Measurements from ENCODE around the gene PCDH17.

The PCDH17 gene

DNA sequence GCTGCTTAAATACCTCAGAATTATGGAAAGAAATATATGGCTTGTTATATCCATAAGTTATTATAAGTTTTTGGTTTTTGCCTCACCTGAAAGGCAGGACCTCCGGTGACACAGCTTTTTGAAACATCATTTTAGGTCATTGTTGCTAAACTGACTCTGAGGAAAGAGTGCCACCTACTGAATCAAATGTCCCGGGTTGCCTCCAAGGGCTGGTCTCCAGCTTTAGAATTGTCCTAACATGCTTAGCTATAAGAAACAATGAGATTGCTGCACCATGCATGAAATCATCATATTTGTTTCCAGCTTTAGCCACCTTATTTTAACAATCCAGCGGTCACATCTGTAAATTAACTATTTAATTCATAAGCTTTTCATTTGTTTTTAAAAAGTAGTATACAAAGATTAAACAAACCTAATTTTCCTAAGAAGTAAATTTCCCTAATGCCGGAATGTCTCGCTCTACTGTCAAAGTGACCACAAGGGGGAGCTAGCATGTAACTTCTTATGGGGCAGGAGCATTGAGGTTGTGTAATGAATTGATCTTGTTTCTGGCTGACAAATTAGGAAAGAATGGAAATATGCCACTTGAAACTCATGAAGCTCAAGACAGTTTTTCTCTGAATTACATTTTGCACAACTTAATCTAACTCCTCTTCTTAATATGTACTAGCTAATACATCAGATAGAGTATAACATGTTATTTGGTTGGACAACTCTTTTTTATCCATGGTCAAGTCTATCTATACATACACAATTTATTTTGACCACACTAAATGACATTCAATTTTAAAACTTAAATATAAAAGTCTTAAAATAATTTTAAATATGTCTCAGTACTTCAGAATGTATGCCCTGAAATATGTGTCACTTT lies 6.7 kb upstream of the PCDH17 start:
- peak overlapping the region; percentile 50 for H3K4me2 ChIP-seq (ENCODE audit: low read length)
- no peaks in the 10 kb centered on the region for H3K9me3 ChIP-seq (ENCODE audit: insufficient read depth, low read length)
- H3K36me3 ChIP-seq (replicated peaks; ENCODE audit: low read depth, low read length), result no peaks in the 10 kb centered on the region
- H2AFZ ChIP-seq (ENCODE audit: low read depth, low read length), result peak overlapping the region; percentile 37; the same call in 1 of the 2 replicates
- peak overlapping the region; percentile 34 for H3K4me3 ChIP-seq (ENCODE audit: low read length)
- H3K9ac ChIP-seq (ENCODE audit: low read length), result no peak overlapping the region
- no peaks in the 10 kb centered on the region for H4K20me1 ChIP-seq (ENCODE audit: insufficient read depth, low read length)
- no peaks in the 10 kb centered on the region for H3K27me3 ChIP-seq (ENCODE audit: low read depth, low read length)
- TF ChIP-seq, protein P1, sequence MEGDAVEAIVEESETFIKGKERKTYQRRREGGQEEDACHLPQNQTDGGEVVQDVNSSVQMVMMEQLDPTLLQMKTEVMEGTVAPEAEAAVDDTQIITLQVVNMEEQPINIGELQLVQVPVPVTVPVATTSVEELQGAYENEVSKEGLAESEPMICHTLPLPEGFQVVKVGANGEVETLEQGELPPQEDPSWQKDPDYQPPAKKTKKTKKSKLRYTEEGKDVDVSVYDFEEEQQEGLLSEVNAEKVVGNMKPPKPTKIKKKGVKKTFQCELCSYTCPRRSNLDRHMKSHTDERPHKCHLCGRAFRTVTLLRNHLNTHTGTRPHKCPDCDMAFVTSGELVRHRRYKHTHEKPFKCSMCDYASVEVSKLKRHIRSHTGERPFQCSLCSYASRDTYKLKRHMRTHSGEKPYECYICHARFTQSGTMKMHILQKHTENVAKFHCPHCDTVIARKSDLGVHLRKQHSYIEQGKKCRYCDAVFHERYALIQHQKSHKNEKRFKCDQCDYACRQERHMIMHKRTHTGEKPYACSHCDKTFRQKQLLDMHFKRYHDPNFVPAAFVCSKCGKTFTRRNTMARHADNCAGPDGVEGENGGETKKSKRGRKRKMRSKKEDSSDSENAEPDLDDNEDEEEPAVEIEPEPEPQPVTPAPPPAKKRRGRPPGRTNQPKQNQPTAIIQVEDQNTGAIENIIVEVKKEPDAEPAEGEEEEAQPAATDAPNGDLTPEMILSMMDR (IDR thresholded peaks at IDR 0.05; ENCODE audit: low read depth, low read length), result peak; percentile 94
- TF ChIP-seq EZH2phosphoT487 (IDR thresholded peaks at IDR 0.05; ENCODE audit: low read depth), result no peak
- H3K4me1 ChIP-seq (ENCODE audit: low read length), result peaks cover 9% of the 10 kb centered on the region
- H3K27ac ChIP-seq (ENCODE audit: low read length), result no peak overlapping the region
- no peaks in the 10 kb centered on the region for H3K79me2 ChIP-seq (ENCODE audit: low read length)

DNA sequence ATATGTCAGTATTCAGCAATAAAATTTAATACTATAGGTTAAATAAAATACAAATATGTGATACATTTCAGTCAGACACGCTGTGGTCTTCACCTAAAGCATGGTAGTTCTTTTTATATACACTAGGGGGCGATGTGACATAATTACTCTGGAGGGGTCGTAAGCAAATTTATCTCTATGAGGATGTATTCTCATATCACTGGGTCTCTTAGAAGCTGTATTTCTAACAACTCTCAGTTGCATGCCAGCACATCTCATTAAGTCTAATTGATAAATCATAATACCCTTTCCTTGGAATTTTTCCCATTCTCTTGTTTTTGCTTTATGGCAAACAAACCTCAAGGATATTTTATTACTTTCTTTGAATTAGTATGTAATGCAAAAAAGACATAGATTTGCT lies 3.9 kb upstream of the PCDH17 start:
- Histone ChIP-seq H2AFZ (ENCODE audit: low read depth, low read length) (peak overlapping the region; percentile 60; the same call in 1 of the 2 replicates), H3K9me3 (ENCODE audit: insufficient read depth, low read length) (peaks cover 9% of the 10 kb centered on the region), H3K36me3 (replicated peaks; ENCODE audit: low read depth, low read length) (no peaks in the 10 kb centered on the region), H3K4me2 (ENCODE audit: low read length) (no peak overlapping the region), H3K27ac (ENCODE audit: low read length) (no peak overlapping the region), H4K20me1 (ENCODE audit: insufficient read depth, low read length) (no peaks in the 10 kb centered on the region), H3K9ac (ENCODE audit: low read length) (no peak overlapping the region), H3K4me3 (ENCODE audit: low read length) (no peak overlapping the region), H3K79me2 (ENCODE audit: low read length) (no peaks in the 10 kb centered on the region), H3K27me3 (ENCODE audit: low read depth, low read length) (no peaks in the 10 kb centered on the region), H3K4me1 (ENCODE audit: low read length) (peaks cover 9% of the 10 kb centered on the region)
- TF ChIP-seq, protein P1 (IDR thresholded peaks at IDR 0.05; ENCODE audit: low read depth, low read length), result peak; percentile 81
- no peak for TF ChIP-seq EZH2phosphoT487 (IDR thresholded peaks at IDR 0.05; ENCODE audit: low read depth)

DNA sequence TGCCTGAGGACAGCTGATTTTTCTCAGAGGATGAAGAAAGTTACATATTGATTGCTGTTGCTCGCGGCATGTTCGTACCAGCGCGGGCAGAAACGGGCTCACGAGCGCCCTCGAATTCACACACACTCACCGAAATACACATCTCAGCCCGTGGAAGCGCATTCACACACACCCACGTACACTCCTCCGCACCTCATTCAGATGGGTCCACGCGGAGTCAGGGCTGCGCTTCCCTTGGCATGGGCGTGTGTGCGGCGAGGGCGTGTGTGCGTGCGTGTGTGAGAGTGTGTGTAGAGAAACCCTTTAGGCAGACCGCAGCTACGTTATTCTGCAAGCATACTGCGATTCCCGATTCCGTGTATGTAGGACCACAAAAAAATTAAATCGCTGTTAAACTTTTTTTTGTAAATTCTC lies 2.1 kb upstream of the PCDH17 start:
- Histone ChIP-seq H3K9me3 (ENCODE audit: insufficient read depth, low read length) (peaks cover 16% of the 10 kb centered on the region), H3K4me1 (ENCODE audit: low read length) (peaks cover 5% of the 10 kb centered on the region), H4K20me1 (ENCODE audit: insufficient read depth, low read length) (no peaks in the 10 kb centered on the region), H3K27ac (ENCODE audit: low read length) (no peak overlapping the region), H2AFZ (ENCODE audit: low read depth, low read length) (no peak overlapping the region), H3K4me2 (ENCODE audit: low read length) (no peak overlapping the region), H3K27me3 (ENCODE audit: low read depth, low read length) (no peaks in the 10 kb centered on the region), H3K36me3 (replicated peaks; ENCODE audit: low read depth, low read length) (no peaks in the 10 kb centered on the region), H3K4me3 (ENCODE audit: low read length) (no peak overlapping the region), H3K9ac (ENCODE audit: low read length) (no peak overlapping the region), H3K79me2 (ENCODE audit: low read length) (no peaks in the 10 kb centered on the region)
- TF ChIP-seq, protein P1 (IDR thresholded peaks at IDR 0.05; ENCODE audit: low read depth, low read length), result no peak
- no peak for TF ChIP-seq EZH2phosphoT487 (IDR thresholded peaks at IDR 0.05; ENCODE audit: low read depth)

DNA sequence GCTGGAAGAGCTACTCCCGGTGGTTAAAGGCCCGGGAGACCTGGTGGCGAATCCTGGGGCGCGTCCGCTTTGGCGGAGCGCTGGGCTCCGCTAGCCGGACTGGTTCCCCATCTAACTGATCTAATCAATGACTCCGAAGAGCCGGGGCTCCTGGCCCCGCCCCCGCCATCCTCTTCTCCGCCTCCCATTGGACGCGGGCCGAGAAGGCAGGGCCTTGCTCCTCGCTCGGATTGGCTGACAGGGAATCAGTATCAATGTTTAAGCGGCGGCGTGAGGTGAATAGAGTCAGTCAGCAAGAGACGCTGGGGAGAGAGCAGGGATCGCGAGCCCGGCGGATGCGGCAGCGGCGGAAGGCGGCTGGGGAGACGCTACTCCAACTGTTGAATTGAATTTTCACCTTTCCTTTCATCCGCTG lies 1.7 kb upstream of the PCDH17 start:
- Histone ChIP-seq H3K4me1 (ENCODE audit: low read length) (peaks cover 4% of the 10 kb centered on the region; the same call in 1 of the 2 replicates), H3K9ac (ENCODE audit: low read length) (no peak overlapping the region), H3K27me3 (ENCODE audit: low read depth, low read length) (no peaks in the 10 kb centered on the region), H3K9me3 (ENCODE audit: insufficient read depth, low read length) (peaks cover 17% of the 10 kb centered on the region), H3K79me2 (ENCODE audit: low read length) (no peaks in the 10 kb centered on the region), H3K27ac (ENCODE audit: low read length) (no peak overlapping the region), H4K20me1 (ENCODE audit: insufficient read depth, low read length) (no peaks in the 10 kb centered on the region), H3K4me2 (ENCODE audit: low read length) (no peak overlapping the region), H3K36me3 (replicated peaks; ENCODE audit: low read depth, low read length) (no peaks in the 10 kb centered on the region), H3K4me3 (ENCODE audit: low read length) (no peak overlapping the region), H2AFZ (ENCODE audit: low read depth, low read length) (no peak overlapping the region)
- TF ChIP-seq, protein P1 (IDR thresholded peaks at IDR 0.05; ENCODE audit: low read depth, low read length), result no peak
- no peak for TF ChIP-seq EZH2phosphoT487 (IDR thresholded peaks at IDR 0.05; ENCODE audit: low read depth)

All from OCI-LY3 (cell line).